Astrocyte of the cerebellum (primary cell): ENCODE data around the gene ALKBH6.

Source experiments
- DNase-seq: peaks from one replicate; pipeline ENCODE4 v3.0.0-alpha.2; 2011; ENCODE audit warnings: low read depth
- H3K4me3 ChIP-seq: 2 replicates; pipeline ENCODE4 v1.5.1; 2011; ENCODE audit warnings: mild to moderate bottlenecking, low read depth, low read length, moderate library complexity
- CTCF ChIP-seq: IDR thresholded peaks from 2 replicates; pipeline ENCODE4 v1.5.1; 2012; ENCODE audit warnings: low read length, low read depth, moderate library complexity, mild to moderate bottlenecking; ENCODE audit errors: missing control alignments
- in situ Hi-C: cut with HindIII; loops from 2 replicates; pipeline ENCODE4 v1.10.0; 2017; ENCODE audit warnings: low sequenced_read_pairs

ALKBH6 gene

GRCh38 chr19:36006955-36007354 lies 7.1 kb downstream of the ALKBH6 start:
- no peak for TF ChIP-seq CTCF
- in situ Hi-C loops: loop anchor here (5.0 kb wide), 1 partner anchor 170 kb away; no protein-coding TSS in a partner anchor
- no peak overlapping the region for H3K4me3 ChIP-seq
- no peak for DNase-seq

GRCh38 chr19:36003284-36003683 lies 10.7 kb downstream of the ALKBH6 start:
- H3K4me3 ChIP-seq: no peak overlapping the region
- DNase-seq: no peak
- in situ Hi-C loops: no loop called here
- TF ChIP-seq CTCF: no peak

- no peak overlapping the region for H3K4me3 ChIP-seq
- no peak for TF ChIP-seq CTCF
- no peak for DNase-seq
- in situ Hi-C loops: no loop called here
These were observed 12.4 kb downstream of the ALKBH6 start for GRCh38 chr19:36001605-36002004.

- DNase-seq: no peak
- TF ChIP-seq CTCF: no peak
- in situ Hi-C loops: no loop called here
- H3K4me3 ChIP-seq: no peak overlapping the region
These were observed 17.2 kb downstream of the ALKBH6 start for GRCh38 chr19:35996777-35997176.

GRCh38 chr19:35995048-35995993 lies 18.7 kb downstream of the ALKBH6 start, which contains the start of gene SDHAF1:
Gene SDHAF1 (plus strand): TSS chr19:35995188. CDS start chr19:35995275, 87 bp downstream.
- no peak for TF ChIP-seq CTCF
- in situ Hi-C loops: no loop called here
- DNase-seq: peak; percentile 78
- peak within 1 kb of the TSS; percentile 68 for H3K4me3 ChIP-seq

- DNase-seq: no peak
- H3K4me3 ChIP-seq: peak overlapping the region; percentile 68
- no peak for TF ChIP-seq CTCF
- in situ Hi-C loops: no loop called here
These were observed 20.0 kb downstream of the ALKBH6 start for GRCh38 chr19:35993923-35994598.
